Right lobe of liver (tissue), 4 donors: ENCODE data around the gene ATXN1.

Experiments used
- POLR2A ChIP-seq: fragments of 450-650 bp; IDR thresholded peaks from one replicate; pipeline ENCODE4 v1.6.1; 2017; ENCODE audit warnings: antibody characterized with exemption, mild to moderate bottlenecking
- TF ChIP-seq, protein P1 (sequence below), 4 donors: fragments of 200-600 bp in 3 of 4; fragments of 450-650 bp in 1 of 4; IDR thresholded peaks; one replicate each; pipeline versions ENCODE4 v1.5.1 to v1.8.0; 2016 to 2022; ENCODE audit warnings: antibody characterized with exemption in 4 of 4, mild to moderate bottlenecking in 2 of 4
- donor health status: DM: no; HTN: no; CAD: no.
- donor health status: DM: no; HTN: no; CAD: no.
- donor health status: DM: no; HTN: yes; CAD: no.

DNA sequence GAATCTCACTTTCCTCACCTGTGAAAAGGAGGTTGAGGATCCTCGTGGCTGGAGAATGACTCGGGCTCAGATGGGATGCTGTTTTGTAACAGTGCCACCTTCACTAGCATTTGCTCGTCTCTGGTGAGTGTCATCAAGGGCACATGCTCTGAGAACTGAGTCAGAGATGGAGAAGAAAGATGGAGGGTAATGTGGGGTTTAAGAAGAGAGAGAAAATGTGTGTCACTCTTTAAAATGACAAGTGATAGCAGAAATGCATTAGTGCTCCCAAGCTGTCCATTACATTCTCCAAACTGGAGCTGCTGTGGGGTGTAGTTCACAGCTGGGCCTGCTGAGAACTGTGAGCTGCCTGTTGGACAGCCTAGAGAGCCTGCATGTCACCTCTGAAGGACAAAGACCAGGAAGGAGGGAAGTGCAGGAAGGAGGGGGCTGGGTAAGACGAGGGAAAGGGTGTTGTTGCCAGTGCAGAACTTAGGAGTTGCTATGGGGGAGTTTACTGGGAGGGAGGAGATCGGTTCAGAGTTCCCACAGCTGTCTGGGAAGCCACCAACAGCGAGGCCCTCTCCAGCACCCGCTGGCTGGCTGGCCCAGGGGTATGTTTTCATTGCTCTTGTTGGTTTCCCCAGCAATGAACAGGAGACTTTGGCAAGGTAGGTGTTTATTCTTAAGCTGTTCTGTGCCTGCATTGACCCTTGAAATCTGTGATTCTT, 503.1 kb downstream of the ATXN1 start:
- TF ChIP-seq, protein P1, sequence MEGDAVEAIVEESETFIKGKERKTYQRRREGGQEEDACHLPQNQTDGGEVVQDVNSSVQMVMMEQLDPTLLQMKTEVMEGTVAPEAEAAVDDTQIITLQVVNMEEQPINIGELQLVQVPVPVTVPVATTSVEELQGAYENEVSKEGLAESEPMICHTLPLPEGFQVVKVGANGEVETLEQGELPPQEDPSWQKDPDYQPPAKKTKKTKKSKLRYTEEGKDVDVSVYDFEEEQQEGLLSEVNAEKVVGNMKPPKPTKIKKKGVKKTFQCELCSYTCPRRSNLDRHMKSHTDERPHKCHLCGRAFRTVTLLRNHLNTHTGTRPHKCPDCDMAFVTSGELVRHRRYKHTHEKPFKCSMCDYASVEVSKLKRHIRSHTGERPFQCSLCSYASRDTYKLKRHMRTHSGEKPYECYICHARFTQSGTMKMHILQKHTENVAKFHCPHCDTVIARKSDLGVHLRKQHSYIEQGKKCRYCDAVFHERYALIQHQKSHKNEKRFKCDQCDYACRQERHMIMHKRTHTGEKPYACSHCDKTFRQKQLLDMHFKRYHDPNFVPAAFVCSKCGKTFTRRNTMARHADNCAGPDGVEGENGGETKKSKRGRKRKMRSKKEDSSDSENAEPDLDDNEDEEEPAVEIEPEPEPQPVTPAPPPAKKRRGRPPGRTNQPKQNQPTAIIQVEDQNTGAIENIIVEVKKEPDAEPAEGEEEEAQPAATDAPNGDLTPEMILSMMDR (IDR thresholded peaks at IDR 0.05): no peak
- TF ChIP-seq POLR2A: no peak
